ENCODE data around the gene UBR2. TPM values are rescaled to one million over a fixed set of nuclear protein-coding genes. Genes with fewer than 3 reads are reported as not detected.

The UBR2 gene
- total and polyA plus RNA-seq, 9 of the 15 experiments (the other 6 are each of a cell fraction or from before 2014, with no cell fraction given): 9.1 to 38.9 (median 23.4) TPM

- TF ChIP-seq SFPQ (IDR thresholded peaks at IDR 0.05; ENCODE audit: low read depth, low read length) (no peak), SRSF9 (IDR thresholded peaks at IDR 0.05; ENCODE audit: borderline replicate concordance, low read depth, low read length) (no peak), MEF2D (tag; conservative IDR thresholded peaks at IDR 0.05; ENCODE audit: low read depth) (0 out of 2 replicates have a peak, but pooled peaks have one; percentile 45), ZBTB26 (CRISPR knock-in tag; IDR thresholded peaks at IDR 0.05) (no peak), DLX4 (CRISPR knock-in tag; IDR thresholded peaks at IDR 0.05) (no peak), FOXA3 (CRISPR knock-in tag; conservative IDR thresholded peaks at IDR 0.05 in 1 of 2, IDR thresholded peaks at IDR 0.05 in 1 of 2) (peak in 1 of 2 experiments; percentile 74; a peak in 2 of 4 replicates), HMG20A (CRISPR knock-in tag; conservative IDR thresholded peaks at IDR 0.05) (no peak), FOXK2 (conservative IDR thresholded peaks at IDR 0.05 in 1 of 2, IDR thresholded peaks at IDR 0.05 in 1 of 2; ENCODE audit: low read depth in 2 of 2) (peak; percentile 88 to 92), ESRRB (CRISPR knock-in tag; IDR thresholded peaks at IDR 0.05; ENCODE audit: borderline replicate concordance) (peak; percentile 82; the same call in 1 of the 2 replicates), ZNF407 (IDR thresholded peaks at IDR 0.05; ENCODE audit: low read depth) (no peak), TEAD2 (tag; IDR thresholded peaks at IDR 0.05) (no peak), ZNF449 (CRISPR knock-in tag; IDR thresholded peaks at IDR 0.05) (no peak)
Measured at GRCh38 chr6:42563697-42564505, at the start of gene UBR2 (continued).
